Vagina (tissue), 2 donors: ENCODE data around the gene ALKBH6.

Experiments used
- POLR2A ChIP-seq, 2 donors: fragments of 450-650 bp; IDR thresholded peaks; one replicate each; pipeline ENCODE4 v1.6.1; 2017; ENCODE audit warnings: antibody characterized with exemption in 2 of 2, mild to moderate bottlenecking in 2 of 2, moderate library complexity in 2 of 2
- TF ChIP-seq, protein P1 (sequence below), 3 experiments: fragments of 450-650 bp in 2 of 3; fragments of 200-600 bp in 1 of 3; sonication (generic) in 1 of 3; IDR thresholded peaks; one replicate each; pipeline ENCODE4 v1.5.1; 2017 to 2019; ENCODE audit warnings: antibody characterized with exemption in 3 of 3, mild to moderate bottlenecking in 2 of 3, moderate library complexity in 2 of 3

DNA sequence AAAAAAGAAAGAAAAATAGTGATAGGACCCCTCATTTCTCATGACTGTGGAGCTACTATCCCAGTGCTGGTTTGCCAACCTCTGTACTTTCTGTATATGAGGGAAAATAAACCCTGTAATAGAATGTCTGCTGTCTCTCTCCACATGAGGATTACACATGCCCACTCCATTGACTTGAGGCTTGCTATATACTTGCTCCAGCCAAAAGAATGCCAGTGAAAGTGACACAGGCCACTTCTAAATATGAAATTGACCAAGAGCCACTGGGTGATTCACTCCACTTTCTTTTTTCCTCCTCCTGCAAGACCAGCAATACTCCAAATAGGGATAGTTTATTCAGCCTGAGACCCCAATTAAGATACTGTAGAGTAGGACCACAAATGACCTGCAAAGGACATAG, 33.8 kb upstream of the ALKBH6 start:
- TF ChIP-seq, protein P1, sequence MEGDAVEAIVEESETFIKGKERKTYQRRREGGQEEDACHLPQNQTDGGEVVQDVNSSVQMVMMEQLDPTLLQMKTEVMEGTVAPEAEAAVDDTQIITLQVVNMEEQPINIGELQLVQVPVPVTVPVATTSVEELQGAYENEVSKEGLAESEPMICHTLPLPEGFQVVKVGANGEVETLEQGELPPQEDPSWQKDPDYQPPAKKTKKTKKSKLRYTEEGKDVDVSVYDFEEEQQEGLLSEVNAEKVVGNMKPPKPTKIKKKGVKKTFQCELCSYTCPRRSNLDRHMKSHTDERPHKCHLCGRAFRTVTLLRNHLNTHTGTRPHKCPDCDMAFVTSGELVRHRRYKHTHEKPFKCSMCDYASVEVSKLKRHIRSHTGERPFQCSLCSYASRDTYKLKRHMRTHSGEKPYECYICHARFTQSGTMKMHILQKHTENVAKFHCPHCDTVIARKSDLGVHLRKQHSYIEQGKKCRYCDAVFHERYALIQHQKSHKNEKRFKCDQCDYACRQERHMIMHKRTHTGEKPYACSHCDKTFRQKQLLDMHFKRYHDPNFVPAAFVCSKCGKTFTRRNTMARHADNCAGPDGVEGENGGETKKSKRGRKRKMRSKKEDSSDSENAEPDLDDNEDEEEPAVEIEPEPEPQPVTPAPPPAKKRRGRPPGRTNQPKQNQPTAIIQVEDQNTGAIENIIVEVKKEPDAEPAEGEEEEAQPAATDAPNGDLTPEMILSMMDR (IDR thresholded peaks at IDR 0.05) = no peak
- TF ChIP-seq POLR2A (IDR thresholded peaks at IDR 0.05) = no peak
